GM12878 (cell line): Measurements from ENCODE around the gene HCFC1. TPM values are rescaled to one million over a fixed set of nuclear protein-coding genes. Genes with fewer than 3 reads are reported as not detected.
A peak's percentile ranks its signal among the peaks of the same experiment; 100 is the strongest.

Source experiments
- ATF2 ChIP-seq: IDR thresholded peaks from 2 replicates; pipeline ENCODE4 v1.6.1; 2012; ENCODE audit warnings: low read length, inconsistent platforms
- BHLHE40 ChIP-seq, 2 experiments: fragments of 450-650 bp in 1 of 2; IDR thresholded peaks; 2 replicates each; pipeline ENCODE4 v1.6.1; 2011 to 2017; ENCODE audit warnings: low read depth in 2 of 2, borderline replicate concordance in 1 of 2, improper control_type of control experiment in 1 of 2, low read length in 1 of 2, mild to moderate bottlenecking in 1 of 2
- CBX3 ChIP-seq: fragments of 200-600 bp; sonication (generic); IDR thresholded peaks from 2 replicates; pipeline ENCODE4 v1.6.1; 2016; ENCODE audit warnings: low read depth, borderline replicate concordance
- CHD4 ChIP-seq: fragments of 200-600 bp; sonication (generic); IDR thresholded peaks from 2 replicates; pipeline ENCODE4 v1.6.1; 2016; ENCODE audit warnings: mild to moderate bottlenecking
- CTCF ChIP-seq, 3 experiments: IDR thresholded peaks in 2 of 3; conservative IDR thresholded peaks in 1 of 3; 2 replicates each; pipeline ENCODE4 v1.5.1; 2011; ENCODE audit warnings: low read depth in 3 of 3, low read length in 3 of 3, mild to moderate bottlenecking in 3 of 3, control low read depth in 2 of 3, moderate library complexity in 2 of 3, inconsistent platforms in 1 of 3, mixed read lengths in 1 of 3; ENCODE audit not compliant: control insufficient read depth in 2 of 3, insufficient read depth in 1 of 3; ENCODE audit errors: extremely low read depth in 1 of 3
- IRF5 ChIP-seq: fragments of 450-650 bp; IDR thresholded peaks from 2 replicates; pipeline ENCODE4 v1.6.1; 2017; ENCODE audit warnings: borderline replicate concordance
- LARP7 ChIP-seq: fragments of 450-650 bp; IDR thresholded peaks from 2 replicates; pipeline ENCODE4 v1.6.1; 2017; ENCODE audit warnings: mild to moderate bottlenecking
- POLR2A ChIP-seq: IDR thresholded peaks from 2 replicates; pipeline ENCODE4 v1.6.1; 2011; ENCODE audit warnings: low read depth, mild to moderate bottlenecking, low read length
- POU2F2 ChIP-seq: IDR thresholded peaks from 3 replicates; pipeline ENCODE4 v1.6.1; 2011; ENCODE audit warnings: low read depth, mild to moderate bottlenecking, low read length, borderline replicate concordance
- RBBP5 ChIP-seq: fragments of 200-600 bp; sonication (generic); conservative IDR thresholded peaks from 2 replicates; pipeline ENCODE4 v1.6.1; 2016
- RELB ChIP-seq: fragments of 450-650 bp; IDR thresholded peaks from 2 replicates; pipeline ENCODE4 v1.6.1; 2017; ENCODE audit warnings: low read depth, mild to moderate bottlenecking, moderate library complexity
- RUNX3 ChIP-seq: IDR thresholded peaks from 2 replicates; pipeline ENCODE4 v1.6.1; 2012; ENCODE audit warnings: low read length, inconsistent platforms
- SIN3A ChIP-seq: IDR thresholded peaks from 2 replicates; pipeline ENCODE4 v1.6.1; 2012; ENCODE audit warnings: low read depth, low read length, improper control_type of control experiment
- USF2 ChIP-seq: IDR thresholded peaks from 2 replicates; pipeline ENCODE4 v1.6.1; 2011; ENCODE audit warnings: low read depth, low read length, improper control_type of control experiment, borderline replicate concordance
- ZBTB4 ChIP-seq: fragments of 450-650 bp; formaldehyde crosslinking; IDR thresholded peaks from 2 replicates; pipeline ENCODE4 v1.4.0; 2022; ENCODE audit warnings: mild to moderate bottlenecking, moderate library complexity
- polyA plus RNA-seq, 11 experiments: library from polyadenylated mRNA; depleted of rRNA in 4 of 11; unstranded in 6 of 11; stranded (reverse) in 5 of 11; fragments of >200 nt; fragmentation: Nextera tagmentation in 4 of 11; fragmentation: Illumina TruSeq in 1 of 11; extraction: Ambion mirVana in 4 of 11; extraction: Trizol in 1 of 11; gene quantifications; 1 replicate in 1 of 11; 2 replicates in 10 of 11; pipeline versions ENCODE4 v1.2.1 to v1.2.3, GENCODE V29; 2011 to 2016; ENCODE audit warnings: inconsistent platforms in 2 of 11, missing spikeins in 2 of 11, low read depth in 1 of 11
- total RNA-seq, 4 experiments: library from RNA; depleted of rRNA in 3 of 4; stranded (reverse); fragments of >200 nt in 3 of 4; fragmentation: Illumina TruSeq in 1 of 4; extraction: Trizol in 1 of 4; gene quantifications; 2 replicates each; pipeline versions ENCODE4 v1.2.1 to v1.2.3, GENCODE V29; 2013 to 2021

Gene HCFC1
- total and polyA plus RNA-seq, 10 of the 15 experiments (the other 5 are each of a cell fraction or from before 2014, with no cell fraction given) = 3.9 to 92.7 (median 23.5) TPM

- TF ChIP-seq RUNX3 (peak; percentile 59), BHLHE40 (IDR thresholded peaks at IDR 0.05; ENCODE audit: borderline replicate concordance in 1 of 2, low read depth in 2 of 2, low read length in 1 of 2) (peak; percentile 82 to 96; a peak in 3 of 4 replicates), CHD4 (no peak), ZBTB4 (CRISPR knock-in tag) (no peak), CBX3 (no peak), SIN3A (no peak; the same call in 1 of the 2 replicates), RBBP5 (no peak), POLR2A (peak; percentile 56), IRF5 (no peak), USF2 (no peak), LARP7 (no peak), CTCF (IDR thresholded peaks at IDR 0.05 in 2 of 3, conservative IDR thresholded peaks at IDR 0.05 in 1 of 3; ENCODE audit: control insufficient read depth in 2 of 3, extremely low read depth in 1 of 3, insufficient read depth in 1 of 3, low read depth in 3 of 3, low read length in 3 of 3) (no peak), RELB (no peak), POU2F2 (peak; percentile 51), ATF2 (no peak)
Measured at GRCh38 chrX:153972368-153973126, 929 bp upstream of the HCFC1 start, which contains the start of gene TMEM187 (continued).
